ENCODE results near the gene ETS2. TPM values are rescaled to one million over a fixed set of nuclear protein-coding genes. Genes with fewer than 3 reads are reported as not detected.

ETS2 gene
- total and polyA plus RNA-seq, 2 experiments from 2014 or later: 19.5 to 36.8 TPM

DNA sequence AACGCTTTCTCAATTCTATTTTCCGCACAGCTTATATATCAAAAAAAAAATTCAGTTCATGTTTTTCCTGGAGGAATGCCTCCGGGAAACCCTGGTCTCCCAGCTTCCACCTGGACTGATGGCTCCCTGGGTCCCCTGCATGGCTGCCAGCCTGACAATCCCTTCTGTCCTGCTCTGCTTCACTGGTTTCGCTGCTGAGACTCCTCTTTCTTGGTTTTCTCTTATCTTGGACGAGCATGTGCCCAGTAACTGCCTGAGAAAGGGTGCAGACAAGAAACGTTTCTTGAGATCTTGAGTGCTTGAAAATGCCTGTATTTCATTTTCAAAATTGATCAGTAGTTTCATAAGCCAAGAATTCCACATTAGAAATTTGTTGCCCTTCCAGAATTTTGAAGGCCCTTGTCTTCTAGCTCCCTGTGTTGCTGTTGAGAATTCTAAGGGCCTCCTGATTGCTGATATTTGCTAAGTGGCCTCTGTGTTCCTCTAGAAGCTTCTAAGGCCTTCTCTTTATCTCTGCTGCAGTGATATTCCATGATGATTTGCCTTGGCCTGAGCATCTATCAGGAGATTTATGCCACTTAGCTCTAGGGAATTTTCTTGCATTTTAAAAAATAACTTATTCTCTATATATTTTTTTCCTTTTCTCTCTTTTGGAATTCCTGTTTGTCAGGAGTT lies 44.7 kb downstream of the ETS2 start (continued):
- no peak for TF ChIP-seq ZNF114 (CRISPR knock-in tag; IDR thresholded peaks at IDR 0.05)

GRCh38 chr21:38851101-38851500 lies 45.4 kb downstream of the ETS2 start:
- no peak for ATAC-seq
- H3K27ac Mint-ChIP-seq: no peak overlapping the region
- no peaks in the 10 kb centered on the region for H3K27me3 ChIP-seq (ENCODE audit: insufficient read depth)

GRCh38 chr21:38852278-38852677 lies 46.5 kb downstream of the ETS2 start:
- H3K4me1 ChIP-seq (ENCODE audit: insufficient read depth): no peaks in the 10 kb centered on the region
- no peaks in the 10 kb centered on the region for H3K79me2 ChIP-seq (replicated peaks; ENCODE audit: insufficient read depth)
- no peaks in the 10 kb centered on the region for H3K27me3 ChIP-seq (ENCODE audit: insufficient read depth)
- Mint-ChIP-seq H3K4me1 (peaks cover 4% of the 10 kb centered on the region), H3K9me3 (no peaks in the 10 kb centered on the region; the same call in 2 of the 3 replicates), H3K27ac (no peak overlapping the region), H3K27me3 (ENCODE audit: insufficient read depth, low read depth, poor library complexity) (no peaks in the 10 kb centered on the region), H3K36me3 (ENCODE audit: low read depth) (no peaks in the 10 kb centered on the region), H3K4me3 (no peak overlapping the region)
- 0 out of 2 replicates have a peak, but pooled peaks cover 4% of the 10 kb centered on the region for H3K9me2 ChIP-seq (ENCODE audit: insufficient read depth)
- no peaks in the 10 kb centered on the region for H4K20me1 ChIP-seq (replicated peaks; ENCODE audit: insufficient read depth)
- H3F3A ChIP-seq (replicated peaks; ENCODE audit: low read depth): no peaks in the 10 kb centered on the region
- no peak overlapping the region for H3K4me3 ChIP-seq
- H3K27ac ChIP-seq (ENCODE audit: low read depth): no peak overlapping the region
- no peak overlapping the region for H2AFZ ChIP-seq
- H3K36me3 ChIP-seq (ENCODE audit: insufficient read depth): no peaks in the 10 kb centered on the region
- ATAC-seq (no peak), DNase-seq (ENCODE audit: low spot score) (no peak)
- no peak overlapping the region for H3K4me2 ChIP-seq
- no peak for TF ChIP-seq STAT1 (IDR thresholded peaks at IDR 0.05; ENCODE audit: unreplicated experiment)
- no peak for TF ChIP-seq NANOG (IDR thresholded peaks at IDR 0.05; ENCODE audit: borderline replicate concordance)
- TF ChIP-seq ZNF331 (CRISPR knock-in tag; IDR thresholded peaks at IDR 0.05; ENCODE audit: low read depth): no peak
- no peak for TF ChIP-seq CREB1 (CRISPR knock-in tag; IDR thresholded peaks at IDR 0.05; ENCODE audit: low read depth)
- TF ChIP-seq REST (IDR thresholded peaks at IDR 0.05; ENCODE audit: unreplicated experiment): no peak
- no peak for TF ChIP-seq JUNB (IDR thresholded peaks at IDR 0.05; ENCODE audit: unreplicated experiment)
- TF ChIP-seq EZH2phosphoT487 (IDR thresholded peaks at IDR 0.05; ENCODE audit: unreplicated experiment): no peak
- TF ChIP-seq, protein P1, sequence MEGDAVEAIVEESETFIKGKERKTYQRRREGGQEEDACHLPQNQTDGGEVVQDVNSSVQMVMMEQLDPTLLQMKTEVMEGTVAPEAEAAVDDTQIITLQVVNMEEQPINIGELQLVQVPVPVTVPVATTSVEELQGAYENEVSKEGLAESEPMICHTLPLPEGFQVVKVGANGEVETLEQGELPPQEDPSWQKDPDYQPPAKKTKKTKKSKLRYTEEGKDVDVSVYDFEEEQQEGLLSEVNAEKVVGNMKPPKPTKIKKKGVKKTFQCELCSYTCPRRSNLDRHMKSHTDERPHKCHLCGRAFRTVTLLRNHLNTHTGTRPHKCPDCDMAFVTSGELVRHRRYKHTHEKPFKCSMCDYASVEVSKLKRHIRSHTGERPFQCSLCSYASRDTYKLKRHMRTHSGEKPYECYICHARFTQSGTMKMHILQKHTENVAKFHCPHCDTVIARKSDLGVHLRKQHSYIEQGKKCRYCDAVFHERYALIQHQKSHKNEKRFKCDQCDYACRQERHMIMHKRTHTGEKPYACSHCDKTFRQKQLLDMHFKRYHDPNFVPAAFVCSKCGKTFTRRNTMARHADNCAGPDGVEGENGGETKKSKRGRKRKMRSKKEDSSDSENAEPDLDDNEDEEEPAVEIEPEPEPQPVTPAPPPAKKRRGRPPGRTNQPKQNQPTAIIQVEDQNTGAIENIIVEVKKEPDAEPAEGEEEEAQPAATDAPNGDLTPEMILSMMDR (conservative IDR thresholded peaks at IDR 0.05; ENCODE audit: low read depth in 2 of 2): no peak
- no peak for TF ChIP-seq ZNF114 (CRISPR knock-in tag; IDR thresholded peaks at IDR 0.05)
- TF ChIP-seq, protein P2, sequence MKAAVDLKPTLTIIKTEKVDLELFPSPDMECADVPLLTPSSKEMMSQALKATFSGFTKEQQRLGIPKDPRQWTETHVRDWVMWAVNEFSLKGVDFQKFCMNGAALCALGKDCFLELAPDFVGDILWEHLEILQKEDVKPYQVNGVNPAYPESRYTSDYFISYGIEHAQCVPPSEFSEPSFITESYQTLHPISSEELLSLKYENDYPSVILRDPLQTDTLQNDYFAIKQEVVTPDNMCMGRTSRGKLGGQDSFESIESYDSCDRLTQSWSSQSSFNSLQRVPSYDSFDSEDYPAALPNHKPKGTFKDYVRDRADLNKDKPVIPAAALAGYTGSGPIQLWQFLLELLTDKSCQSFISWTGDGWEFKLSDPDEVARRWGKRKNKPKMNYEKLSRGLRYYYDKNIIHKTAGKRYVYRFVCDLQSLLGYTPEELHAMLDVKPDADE (IDR thresholded peaks at IDR 0.05): no peak
- TF ChIP-seq POLR2AphosphoS5 (IDR thresholded peaks at IDR 0.05; ENCODE audit: low read depth): no peak
- TF ChIP-seq EZH2 (IDR thresholded peaks at IDR 0.05; ENCODE audit: low read depth, unreplicated experiment): no peak

More at GRCh38 chr21:38851101-38851500, 45.4 kb downstream of the ETS2 start:
- no peak overlapping the region for H3K4me3 ChIP-seq
- H2AFZ ChIP-seq: no peak overlapping the region
- 0 out of 2 replicates have a peak, but pooled peaks cover 4% of the 10 kb centered on the region for H3K9me2 ChIP-seq (ENCODE audit: insufficient read depth)
- TF ChIP-seq NANOG (IDR thresholded peaks at IDR 0.05; ENCODE audit: borderline replicate concordance) (no peak), STAT1 (IDR thresholded peaks at IDR 0.05; ENCODE audit: unreplicated experiment) (no peak), CREB1 (CRISPR knock-in tag; IDR thresholded peaks at IDR 0.05; ENCODE audit: low read depth) (no peak)
- Mint-ChIP-seq H3K27me3 (ENCODE audit: insufficient read depth, low read depth, poor library complexity) (no peaks in the 10 kb centered on the region), H3K4me1 (peaks cover 6% of the 10 kb centered on the region), H3K9me3 (no peaks in the 10 kb centered on the region; the same call in 2 of the 3 replicates), H3K4me3 (no peak overlapping the region), H3K36me3 (ENCODE audit: low read depth) (no peaks in the 10 kb centered on the region)
- no peak overlapping the region for H3K27ac ChIP-seq (ENCODE audit: low read depth)
- no peaks in the 10 kb centered on the region for H4K20me1 ChIP-seq (replicated peaks; ENCODE audit: insufficient read depth)
- no peaks in the 10 kb centered on the region for H3F3A ChIP-seq (replicated peaks; ENCODE audit: low read depth)
- no peaks in the 10 kb centered on the region for H3K4me1 ChIP-seq (ENCODE audit: insufficient read depth)
- no peaks in the 10 kb centered on the region for H3K36me3 ChIP-seq (ENCODE audit: insufficient read depth)
- no peak overlapping the region for H3K4me2 ChIP-seq
- no peaks in the 10 kb centered on the region for H3K79me2 ChIP-seq (replicated peaks; ENCODE audit: insufficient read depth)
- no peak for DNase-seq (ENCODE audit: low spot score)

All from GM23338 (cell line).